Stomach (tissue), 4 donors: ENCODE data around the gene STEAP4.

ENCODE experiments used
- CTCF ChIP-seq, 7 experiments: fragments of 450-650 bp in 4 of 7; fragments of 200-600 bp in 3 of 7; sonication (generic) in 3 of 7; IDR thresholded peaks; one replicate each; pipeline ENCODE4 v1.5.1; 2016 to 2019; ENCODE audit warnings: antibody characterized with exemption in 7 of 7, control low read depth in 2 of 7, mild to moderate bottlenecking in 1 of 7
- EP300 ChIP-seq: sonication (generic); formaldehyde crosslinking; IDR thresholded peaks from one replicate; pipeline ENCODE4 v1.6.1; 2017; ENCODE audit warnings: antibody characterized with exemption
- POLR2A ChIP-seq, 4 donors: fragments of 450-650 bp; IDR thresholded peaks; one replicate each; pipeline ENCODE4 v1.6.1; 2016; ENCODE audit warnings: antibody characterized with exemption in 4 of 4, control low read depth in 2 of 4, mild to moderate bottlenecking in 1 of 4, moderate library complexity in 1 of 4
- POLR2AphosphoS5 ChIP-seq, 3 donors: sonication (generic); formaldehyde crosslinking; IDR thresholded peaks; one replicate each; pipeline ENCODE4 v1.6.1; 2016; ENCODE audit warnings: antibody characterized with exemption in 3 of 3

GRCh38 chr7:88279323-88279722 lies 27.4 kb downstream of the STEAP4 start:
- TF ChIP-seq POLR2A (IDR thresholded peaks at IDR 0.05) (no peak), CTCF (IDR thresholded peaks at IDR 0.05) (no peak), EP300 (no peak), POLR2AphosphoS5 (IDR thresholded peaks at IDR 0.05) (no peak)
